Measurements from ENCODE around the gene ELMO1. TPM values are rescaled to one million over a fixed set of nuclear protein-coding genes. Genes with fewer than 3 reads are reported as not detected.

The ELMO1 gene
- total and polyA plus RNA-seq, 2 of the 13 experiments (the other 11 are each of a cell fraction or from before 2014, with no cell fraction given) = 0.11 to 0.17 TPM

DNA sequence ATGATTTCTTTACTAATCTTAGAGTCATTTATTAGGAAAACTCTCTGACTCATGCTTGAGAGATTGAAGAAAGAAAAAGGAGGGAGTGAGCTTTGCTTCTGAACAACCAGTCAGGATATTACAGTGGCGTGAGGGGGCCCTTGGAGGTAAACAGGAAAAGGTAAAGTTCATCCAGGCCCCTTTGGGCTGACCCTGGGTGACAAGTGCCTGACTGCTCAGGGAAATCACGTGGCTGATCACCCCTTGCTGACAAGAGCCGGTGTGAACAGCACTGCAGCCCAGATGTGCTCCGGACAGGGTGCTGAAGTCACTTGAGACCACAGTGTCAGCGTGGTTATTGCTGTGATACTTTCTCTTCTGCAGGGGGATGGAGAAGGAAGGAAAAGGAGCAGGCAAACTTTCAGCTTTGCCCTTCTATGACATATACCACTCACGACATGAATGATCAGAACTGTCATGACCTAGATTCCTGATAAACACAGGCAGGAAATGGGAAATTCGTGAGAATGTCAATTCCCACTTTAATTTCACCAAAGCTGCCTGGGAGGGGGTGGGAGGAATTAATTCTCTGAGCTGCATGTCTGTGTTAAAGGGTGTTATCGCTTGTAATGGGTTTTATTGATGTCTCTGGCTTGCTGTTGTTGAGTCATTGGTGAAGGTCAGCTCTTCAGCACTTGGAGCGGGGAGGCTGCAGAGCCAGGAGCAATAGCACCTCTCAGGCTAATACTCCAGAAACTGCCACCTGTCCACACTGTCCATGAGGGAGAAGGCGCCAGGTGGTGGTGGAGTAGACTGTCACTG is 584.6 kb downstream of the ELMO1 start (continued):
- TF ChIP-seq, protein P1, sequence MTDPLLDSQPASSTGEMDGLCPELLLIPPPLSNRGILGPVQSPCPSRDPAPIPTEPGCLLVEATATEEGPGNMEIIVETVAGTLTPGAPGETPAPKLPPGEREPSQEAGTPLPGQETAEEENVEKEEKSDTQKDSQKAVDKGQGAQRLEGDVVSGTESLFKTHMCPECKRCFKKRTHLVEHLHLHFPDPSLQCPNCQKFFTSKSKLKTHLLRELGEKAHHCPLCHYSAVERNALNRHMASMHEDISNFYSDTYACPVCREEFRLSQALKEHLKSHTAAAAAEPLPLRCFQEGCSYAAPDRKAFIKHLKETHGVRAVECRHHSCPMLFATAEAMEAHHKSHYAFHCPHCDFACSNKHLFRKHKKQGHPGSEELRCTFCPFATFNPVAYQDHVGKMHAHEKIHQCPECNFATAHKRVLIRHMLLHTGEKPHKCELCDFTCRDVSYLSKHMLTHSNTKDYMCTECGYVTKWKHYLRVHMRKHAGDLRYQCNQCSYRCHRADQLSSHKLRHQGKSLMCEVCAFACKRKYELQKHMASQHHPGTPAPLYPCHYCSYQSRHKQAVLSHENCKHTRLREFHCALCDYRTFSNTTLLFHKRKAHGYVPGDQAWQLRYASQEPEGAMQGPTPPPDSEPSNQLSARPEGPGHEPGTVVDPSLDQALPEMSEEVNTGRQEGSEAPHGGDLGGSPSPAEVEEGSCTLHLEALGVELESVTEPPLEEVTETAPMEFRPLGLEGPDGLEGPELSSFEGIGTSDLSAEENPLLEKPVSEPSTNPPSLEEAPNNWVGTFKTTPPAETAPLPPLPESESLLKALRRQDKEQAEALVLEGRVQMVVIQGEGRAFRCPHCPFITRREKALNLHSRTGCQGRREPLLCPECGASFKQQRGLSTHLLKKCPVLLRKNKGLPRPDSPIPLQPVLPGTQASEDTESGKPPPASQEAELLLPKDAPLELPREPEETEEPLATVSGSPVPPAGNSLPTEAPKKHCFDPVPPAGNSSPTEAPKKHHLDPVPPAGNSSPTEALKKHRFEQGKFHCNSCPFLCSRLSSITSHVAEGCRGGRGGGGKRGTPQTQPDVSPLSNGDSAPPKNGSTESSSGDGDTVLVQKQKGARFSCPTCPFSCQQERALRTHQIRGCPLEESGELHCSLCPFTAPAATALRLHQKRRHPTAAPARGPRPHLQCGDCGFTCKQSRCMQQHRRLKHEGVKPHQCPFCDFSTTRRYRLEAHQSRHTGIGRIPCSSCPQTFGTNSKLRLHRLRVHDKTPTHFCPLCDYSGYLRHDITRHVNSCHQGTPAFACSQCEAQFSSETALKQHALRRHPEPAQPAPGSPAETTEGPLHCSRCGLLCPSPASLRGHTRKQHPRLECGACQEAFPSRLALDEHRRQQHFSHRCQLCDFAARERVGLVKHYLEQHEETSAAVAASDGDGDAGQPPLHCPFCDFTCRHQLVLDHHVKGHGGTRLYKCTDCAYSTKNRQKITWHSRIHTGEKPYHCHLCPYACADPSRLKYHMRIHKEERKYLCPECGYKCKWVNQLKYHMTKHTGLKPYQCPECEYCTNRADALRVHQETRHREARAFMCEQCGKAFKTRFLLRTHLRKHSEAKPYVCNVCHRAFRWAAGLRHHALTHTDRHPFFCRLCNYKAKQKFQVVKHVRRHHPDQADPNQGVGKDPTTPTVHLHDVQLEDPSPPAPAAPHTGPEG (CRISPR knock-in tag; IDR thresholded peaks at IDR 0.05) = no peak
- TF ChIP-seq NFE2L1 (CRISPR knock-in tag; IDR thresholded peaks at IDR 0.05; ENCODE audit: borderline replicate concordance) = no peak
- no peak for TF ChIP-seq SRSF9 (IDR thresholded peaks at IDR 0.05; ENCODE audit: borderline replicate concordance, insufficient read depth, low read depth, low read length, poor library complexity, severe bottlenecking)
- peak; percentile 48; the same call in 1 of the 2 replicates for TF ChIP-seq NRL (CRISPR knock-in tag; IDR thresholded peaks at IDR 0.05; ENCODE audit: borderline replicate concordance)
- no peak for TF ChIP-seq MLLT10 (CRISPR knock-in tag; IDR thresholded peaks at IDR 0.05)
- peak; percentile 38 for TF ChIP-seq USF2 (IDR thresholded peaks at IDR 0.05; ENCODE audit: low read depth, low read length)
- TF ChIP-seq USF2 (CRISPR knock-in tag; IDR thresholded peaks at IDR 0.05; ENCODE audit: borderline replicate concordance) = peak; percentile 84; the same call in 1 of the 2 replicates
- TF ChIP-seq SIX1 (CRISPR knock-in tag; IDR thresholded peaks at IDR 0.05; ENCODE audit: borderline replicate concordance) = peak; percentile 51; the same call in 1 of the 2 replicates
- TF ChIP-seq ETV5 (CRISPR knock-in tag; IDR thresholded peaks at IDR 0.05; ENCODE audit: borderline replicate concordance) = peak; percentile 89; the same call in 1 of the 2 replicates
- TF ChIP-seq ESRRA (CRISPR knock-in tag; IDR thresholded peaks at IDR 0.05; ENCODE audit: low read depth) = no peak
- no peak for TF ChIP-seq ZFP41 (CRISPR knock-in tag; IDR thresholded peaks at IDR 0.05; ENCODE audit: borderline replicate concordance)
- TF ChIP-seq EED (CRISPR knock-in tag; IDR thresholded peaks at IDR 0.05) = no peak
- TF ChIP-seq, protein P2, sequence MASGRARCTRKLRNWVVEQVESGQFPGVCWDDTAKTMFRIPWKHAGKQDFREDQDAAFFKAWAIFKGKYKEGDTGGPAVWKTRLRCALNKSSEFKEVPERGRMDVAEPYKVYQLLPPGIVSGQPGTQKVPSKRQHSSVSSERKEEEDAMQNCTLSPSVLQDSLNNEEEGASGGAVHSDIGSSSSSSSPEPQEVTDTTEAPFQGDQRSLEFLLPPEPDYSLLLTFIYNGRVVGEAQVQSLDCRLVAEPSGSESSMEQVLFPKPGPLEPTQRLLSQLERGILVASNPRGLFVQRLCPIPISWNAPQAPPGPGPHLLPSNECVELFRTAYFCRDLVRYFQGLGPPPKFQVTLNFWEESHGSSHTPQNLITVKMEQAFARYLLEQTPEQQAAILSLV (CRISPR knock-in tag; IDR thresholded peaks at IDR 0.05; ENCODE audit: borderline replicate concordance) = peak; percentile 79
- TF ChIP-seq, protein P3, sequence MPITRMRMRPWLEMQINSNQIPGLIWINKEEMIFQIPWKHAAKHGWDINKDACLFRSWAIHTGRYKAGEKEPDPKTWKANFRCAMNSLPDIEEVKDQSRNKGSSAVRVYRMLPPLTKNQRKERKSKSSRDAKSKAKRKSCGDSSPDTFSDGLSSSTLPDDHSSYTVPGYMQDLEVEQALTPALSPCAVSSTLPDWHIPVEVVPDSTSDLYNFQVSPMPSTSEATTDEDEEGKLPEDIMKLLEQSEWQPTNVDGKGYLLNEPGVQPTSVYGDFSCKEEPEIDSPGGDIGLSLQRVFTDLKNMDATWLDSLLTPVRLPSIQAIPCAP (CRISPR knock-in tag; IDR thresholded peaks at IDR 0.05; ENCODE audit: low read depth) = 0 out of 2 replicates have a peak, but pooled peaks have one; percentile 26
- TF ChIP-seq ZFP1 (CRISPR knock-in tag; IDR thresholded peaks at IDR 0.05) = peak; percentile 79; the same call in 1 of the 2 replicates
- 0 out of 2 replicates have a peak, but pooled peaks have one; percentile 0 for TF ChIP-seq ZFP82 (CRISPR knock-in tag; IDR thresholded peaks at IDR 0.05; ENCODE audit: borderline replicate concordance)

Data from HepG2 (cell line).